ENCODE results near the gene FDX1.

The FDX1 gene

DNA sequence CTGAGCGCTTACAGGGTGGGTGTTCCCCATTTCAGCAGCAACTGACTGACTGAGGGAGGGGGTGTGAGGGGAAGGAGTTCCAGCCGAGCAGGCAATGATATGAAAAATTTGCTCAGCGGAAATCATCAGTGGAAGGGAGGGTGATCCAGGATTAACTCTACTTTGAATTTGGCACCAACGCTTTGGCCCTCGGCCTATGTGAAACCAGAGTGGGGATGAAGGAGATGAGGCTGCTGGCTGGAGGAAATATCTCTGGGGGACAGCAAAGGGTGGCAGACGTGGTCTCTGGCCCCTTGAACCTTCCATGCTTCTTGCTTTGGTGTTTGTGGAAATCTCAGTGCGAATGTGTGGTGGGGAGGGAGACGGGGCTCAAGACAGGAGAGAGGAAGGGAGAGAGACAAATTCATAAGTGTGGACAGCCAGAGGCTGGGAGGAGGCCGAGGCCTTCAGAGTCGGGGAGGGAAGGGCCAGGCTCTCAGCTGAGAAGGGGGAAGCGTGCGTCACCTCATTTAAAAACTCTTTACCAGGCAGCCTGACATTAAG is 83.6 kb downstream of the FDX1 start:
- DNase-seq = no peak

DNA sequence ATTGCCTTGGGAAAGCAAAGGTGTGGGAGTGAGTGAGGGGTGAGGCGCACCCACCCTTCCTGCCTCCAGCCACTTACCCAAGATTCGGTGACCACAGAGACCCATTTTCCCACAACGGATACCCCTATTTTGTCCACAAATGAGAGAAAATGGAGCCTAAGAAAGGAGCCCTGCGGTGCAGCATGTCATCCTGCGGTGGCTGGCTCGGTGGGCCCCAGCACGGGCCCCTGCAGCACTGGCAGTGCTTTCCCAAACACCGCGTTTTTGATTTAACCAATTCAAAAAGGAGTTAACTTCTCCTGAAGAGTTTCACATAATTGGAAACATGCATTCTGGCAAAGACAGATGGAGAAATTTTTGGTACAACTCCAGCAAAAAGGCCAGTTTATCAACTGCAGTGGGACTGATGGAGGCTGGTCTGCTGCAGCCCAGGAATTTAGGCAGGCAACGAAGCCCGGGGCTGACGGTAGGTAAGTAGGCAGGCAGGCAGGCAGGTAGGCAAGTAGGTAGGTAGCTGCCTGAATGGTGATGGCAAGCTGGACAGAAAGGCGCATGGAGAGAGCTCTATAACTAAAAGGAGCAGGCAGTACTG is 84.2 kb downstream of the FDX1 start:
- DNase-seq = no peak
